Muscle of arm (tissue), 12 donors: Measurements from ENCODE around the gene TRMT44. TPM values are rescaled to one million over a fixed set of nuclear protein-coding genes. Genes with fewer than 3 reads are reported as not detected.
A peak's percentile ranks its signal among the peaks of the same experiment; 100 is the strongest.

Experiments
- DNase-seq: peaks from one replicate; pipeline ENCODE4 v3.0.0-alpha.2; 2013
- polyA plus RNA-seq, 12 donors: library from polyadenylated mRNA; unstranded; fragments of 120-200 nt; gene quantifications; one replicate each; pipeline ENCODE4 v1.2.1, GENCODE V29; 2013; ENCODE audit not compliant: insufficient read length in 12 of 12

Gene TRMT44
- polyA plus RNA-seq, 12 donors = 9.0 to 20.2 (median 12.7) TPM; not detected in 1

- no peak for DNase-seq
These were observed 6.1 kb upstream of the TRMT44 start for GRCh38 chr4:8434251-8435073.

DNA sequence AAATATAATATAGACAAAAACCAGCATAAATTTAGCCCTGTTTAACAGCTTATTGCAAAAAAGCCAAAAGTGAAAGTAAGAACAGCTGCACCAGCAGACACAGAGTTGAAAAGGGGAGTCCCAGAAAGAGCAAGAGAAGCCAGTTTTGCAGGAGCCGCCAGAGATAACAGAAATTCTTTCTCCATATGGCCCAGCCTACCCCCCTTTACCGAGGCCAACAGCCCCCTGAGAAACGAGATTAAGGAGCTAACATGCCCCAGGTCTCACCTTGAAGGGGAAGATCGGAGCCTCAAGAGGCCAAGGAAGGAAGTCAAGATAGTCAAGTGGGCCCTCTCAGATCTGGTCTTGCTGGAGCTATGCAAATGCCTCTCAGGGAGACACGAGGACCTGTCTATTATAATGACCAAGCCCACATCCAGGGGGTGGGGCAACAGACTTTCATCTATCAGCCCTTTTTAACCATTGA lies 4.9 kb upstream of the TRMT44 start:
- DNase-seq = no peak

- peak; percentile 7 for DNase-seq
These were observed 3.3 kb upstream of the TRMT44 start for GRCh38 chr4:8437281-8437680.

DNA sequence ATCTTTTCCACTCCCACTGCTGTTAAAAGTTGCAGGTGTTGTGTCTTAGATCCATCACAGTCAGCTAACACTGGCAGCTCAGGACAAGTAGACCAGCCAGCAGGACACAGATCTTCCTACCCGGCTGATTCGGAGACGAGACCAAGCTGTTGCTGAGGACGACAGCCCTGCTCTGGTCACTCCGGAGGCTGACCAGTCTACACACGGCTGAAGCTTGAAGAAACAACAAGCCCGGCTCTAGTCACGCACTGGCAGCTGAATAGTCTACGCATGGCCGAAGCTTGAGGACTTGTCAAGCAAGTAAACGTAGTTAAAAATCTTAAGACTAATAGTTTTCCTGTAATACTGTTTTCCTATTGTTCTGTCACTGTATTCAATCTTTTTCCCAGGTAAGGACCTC lies 1.8 kb upstream of the TRMT44 start:
- DNase-seq = no peak

DNA sequence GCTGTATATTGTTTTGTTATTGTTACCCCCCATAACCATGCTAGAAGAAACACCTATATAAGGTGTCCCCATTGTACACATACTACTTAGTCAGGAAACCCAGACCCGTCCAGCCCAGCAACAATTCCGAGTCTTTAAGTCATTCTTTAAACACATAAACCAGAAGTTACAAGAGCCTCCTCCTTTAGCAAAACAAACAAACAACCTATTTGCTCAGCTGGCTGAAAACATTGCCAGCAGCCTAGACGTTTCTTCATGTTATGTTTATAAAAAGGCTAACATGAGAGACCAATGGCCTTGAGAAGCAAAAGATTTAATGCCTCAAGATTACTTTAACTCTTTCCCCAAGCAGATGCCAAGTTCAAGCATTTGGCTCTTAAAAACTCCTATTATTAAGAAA lies 1.4 kb upstream of the TRMT44 start:
- DNase-seq = no peak

- DNase-seq = no peak
These were observed 574 bp upstream of the TRMT44 start for GRCh38 chr4:8439914-8440491.

DNA sequence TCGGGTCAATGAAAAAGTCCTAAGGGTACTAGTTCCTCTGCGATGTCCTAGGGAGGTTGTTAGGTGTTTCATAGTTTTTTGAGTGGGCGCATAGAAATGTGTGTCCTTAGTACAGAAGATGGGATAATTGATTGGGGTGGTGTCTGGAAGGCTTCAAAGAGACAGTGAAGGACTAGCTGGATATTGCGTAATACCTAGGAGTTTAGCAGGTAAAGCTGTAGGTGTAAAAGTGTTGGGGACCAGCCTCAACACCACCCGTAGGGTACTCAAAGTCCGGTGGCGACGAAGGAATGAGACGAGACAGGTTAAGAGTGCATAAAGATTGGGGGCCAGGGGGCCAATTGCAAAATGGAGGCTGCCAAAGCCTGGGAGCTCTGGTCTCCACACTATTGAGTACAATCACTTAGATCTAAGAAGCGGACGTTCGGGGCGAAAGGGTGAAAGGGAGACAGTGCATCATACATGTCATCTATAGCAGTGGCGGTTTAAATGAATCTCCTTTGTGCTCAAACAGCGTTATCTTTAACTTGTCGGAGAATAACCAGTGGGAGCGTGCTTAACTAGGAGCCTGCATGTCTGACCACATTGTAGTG lies 1.0 kb downstream of the TRMT44 start:
- no peak for DNase-seq

- no peak for DNase-seq
These were observed 2.2 kb downstream of the TRMT44 start for GRCh38 chr4:8442596-8443358.

DNA sequence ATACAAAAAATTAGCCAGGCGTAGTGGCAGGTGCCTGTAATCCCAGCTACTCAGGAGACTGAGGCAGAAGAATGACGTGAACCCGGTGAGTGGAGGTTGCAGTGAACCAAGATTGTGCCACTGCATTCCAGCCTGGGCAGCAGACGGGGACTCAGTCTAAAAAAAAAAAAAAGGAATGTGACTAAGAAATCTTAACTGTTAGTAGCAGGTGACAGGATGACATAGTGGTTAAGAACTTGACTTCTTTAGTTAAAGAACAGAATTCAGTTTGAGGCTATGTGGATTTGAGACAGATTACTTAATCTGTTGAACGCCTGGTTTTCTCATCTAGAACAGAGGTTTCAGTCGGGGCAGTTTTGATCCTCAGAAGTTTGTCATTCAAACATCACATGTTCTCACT lies 3.2 kb downstream of the TRMT44 start:
- no peak for DNase-seq

DNA sequence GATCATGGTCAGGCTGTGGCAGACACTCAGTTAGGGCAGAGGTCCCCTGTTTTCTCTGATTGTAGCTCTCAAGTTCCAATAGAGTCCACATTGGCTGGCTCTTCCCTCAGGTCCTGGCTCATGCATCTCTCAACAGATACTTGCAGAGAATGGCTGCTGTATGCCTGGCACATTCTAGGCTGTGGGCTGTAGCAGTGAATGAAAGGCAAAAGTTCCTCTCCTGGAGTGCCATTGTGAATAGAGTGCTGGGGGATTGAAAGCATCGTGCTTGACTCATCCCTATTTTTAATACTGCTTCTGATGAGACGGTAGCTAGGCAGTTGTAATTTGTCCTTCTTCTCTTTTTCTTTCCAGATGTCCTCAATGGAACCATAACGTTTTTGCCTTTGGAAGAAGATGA lies 5.5 kb downstream of the TRMT44 start:
- DNase-seq = no peak

DNA sequence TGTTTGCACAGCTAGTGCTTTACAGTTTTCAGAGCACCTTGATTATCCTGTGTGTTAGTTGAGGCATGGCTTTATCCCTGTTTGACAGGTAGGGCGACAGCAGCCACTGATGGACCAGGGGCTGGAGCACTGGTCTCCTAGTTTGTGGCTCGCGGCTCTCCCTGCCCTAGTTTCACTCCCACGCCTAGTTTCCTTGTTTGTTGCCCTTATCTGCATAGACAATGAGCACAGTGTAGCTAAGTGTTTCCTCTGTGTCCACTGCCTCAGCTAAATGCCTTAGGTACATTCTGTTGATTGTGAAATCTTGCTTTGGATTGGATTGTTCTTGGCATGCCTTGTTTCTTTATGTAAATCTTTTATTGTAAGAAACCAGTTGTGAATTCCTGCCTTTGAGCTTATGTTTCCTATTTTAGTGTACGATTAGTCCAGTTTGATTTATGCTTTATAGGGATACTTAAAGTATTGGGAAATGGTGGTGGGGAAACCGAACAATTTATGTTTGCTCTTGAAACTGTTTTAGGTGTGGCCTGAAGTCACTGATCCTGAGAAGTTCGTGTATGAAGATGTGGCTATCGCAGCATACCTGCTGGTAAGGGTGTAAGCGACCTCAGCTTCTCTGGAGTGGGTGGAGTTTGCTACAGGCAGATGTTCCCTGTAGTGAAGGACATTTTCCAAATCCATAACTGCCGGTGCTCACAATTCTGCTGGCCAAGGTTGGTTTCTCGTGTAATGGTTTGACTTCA lies 11.0 kb downstream of the TRMT44 start:
- DNase-seq = no peak

GRCh38 chr4:8453957-8454356 lies 13.4 kb downstream of the TRMT44 start:
- DNase-seq = no peak

DNA sequence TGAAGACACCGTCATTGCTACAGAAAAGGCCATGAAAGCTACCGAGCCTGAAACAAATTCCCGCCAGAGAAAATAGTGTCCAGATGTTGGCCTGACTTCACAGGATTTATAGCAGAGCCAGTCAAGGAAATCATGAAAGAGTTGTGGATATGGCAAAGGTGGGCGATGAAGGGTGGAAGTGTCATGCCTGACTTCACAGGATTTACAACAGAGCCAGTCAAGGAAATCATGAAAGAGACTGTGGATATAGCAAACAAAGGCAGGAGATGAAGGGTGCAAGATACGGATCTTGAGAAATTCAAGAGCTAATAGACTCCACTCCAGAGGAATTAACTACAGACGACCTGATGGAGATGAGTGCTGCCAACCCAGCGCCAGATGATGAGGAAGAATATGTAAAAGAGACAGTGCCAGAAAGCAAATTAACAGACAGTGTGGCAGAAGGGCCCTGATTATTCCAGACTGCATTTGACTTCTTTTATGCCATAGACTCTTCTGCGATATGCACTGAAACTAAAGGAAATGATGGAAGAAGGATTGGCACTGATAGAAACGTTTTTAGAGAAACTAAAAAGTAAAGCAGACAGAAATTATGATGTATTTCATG lies 17.2 kb downstream of the TRMT44 start:
- no peak for DNase-seq

GRCh38 chr4:8459867-8460445 lies 19.4 kb downstream of the TRMT44 start:
- DNase-seq = no peak

- no peak for DNase-seq
These were observed 20.5 kb downstream of the TRMT44 start for GRCh38 chr4:8461086-8461485.

DNA sequence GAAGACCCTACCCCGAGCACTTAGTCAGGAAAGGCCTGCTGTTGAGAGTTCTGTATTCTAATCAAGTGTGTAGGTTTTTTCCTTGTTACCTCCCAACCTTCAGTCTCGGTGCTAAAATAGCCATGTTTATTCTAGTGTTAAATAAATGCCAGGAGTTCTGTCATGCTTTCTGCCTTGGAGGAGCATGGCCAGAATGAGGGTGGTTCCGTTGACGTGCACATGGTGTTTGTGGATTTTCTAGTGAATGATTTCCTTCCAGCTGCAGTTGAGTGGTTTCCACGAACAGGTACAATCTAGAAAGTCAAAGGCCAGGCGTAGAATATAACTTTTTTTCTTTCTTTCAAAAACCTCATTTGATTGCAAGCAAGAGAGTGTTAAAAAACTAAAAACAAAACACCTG lies 21.0 kb downstream of the TRMT44 start:
- no peak for DNase-seq

- DNase-seq = no peak
These were observed 23.2 kb downstream of the TRMT44 start for GRCh38 chr4:8463811-8464210.

GRCh38 chr4:8464381-8464780 lies 23.8 kb downstream of the TRMT44 start:
- DNase-seq = no peak

DNA sequence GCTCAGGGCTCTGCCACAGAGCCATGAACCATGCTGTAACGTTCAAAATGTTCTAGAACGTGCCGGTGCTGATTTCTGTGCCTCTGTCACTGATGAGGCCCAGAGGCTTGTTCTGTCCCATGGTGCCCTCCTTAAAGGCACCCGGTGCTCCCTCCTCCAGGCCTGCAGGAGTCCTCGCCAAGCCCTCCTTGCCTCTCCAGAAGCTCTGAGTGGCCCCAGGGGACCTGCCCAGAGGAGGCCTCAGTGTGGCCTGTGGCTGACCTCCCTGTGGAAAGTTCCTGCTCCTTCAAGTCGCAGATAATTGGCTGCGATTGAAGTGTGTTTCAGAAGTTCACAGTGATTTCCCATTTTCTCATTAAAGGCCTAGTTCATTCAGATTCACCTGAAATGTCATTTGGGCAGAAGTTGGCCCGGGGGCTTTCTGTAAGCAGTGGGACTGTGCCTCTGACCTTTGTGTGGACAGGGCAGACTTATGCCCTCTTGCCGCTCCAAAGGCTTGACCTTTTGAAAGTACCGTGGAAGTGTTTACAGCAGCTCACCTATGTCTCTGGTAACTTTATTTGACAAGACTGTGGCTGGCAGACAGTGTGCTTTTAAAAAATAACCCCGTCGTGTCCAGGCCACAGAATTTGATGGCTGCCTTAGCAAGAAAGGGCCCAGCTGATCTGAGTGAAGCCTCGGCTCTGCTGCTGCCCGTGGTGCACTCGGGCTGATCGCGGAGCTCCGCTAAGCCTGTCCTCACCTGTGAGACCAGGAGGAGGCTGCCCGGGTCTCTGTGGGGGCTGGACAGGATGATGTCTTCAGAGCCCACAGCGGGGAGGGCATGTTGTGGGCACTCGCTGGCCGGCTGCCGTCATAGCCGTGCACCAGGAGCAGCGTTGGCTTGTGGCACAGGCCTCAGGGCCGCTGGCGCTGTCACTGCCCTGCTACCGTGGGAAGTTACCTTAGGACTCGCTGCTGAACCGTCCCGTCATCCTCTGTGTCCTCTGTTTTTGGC lies 25.3 kb downstream of the TRMT44 start:
- DNase-seq = no peak

GRCh38 chr4:8467016-8467415 lies 26.4 kb downstream of the TRMT44 start:
- no peak for DNase-seq
